Epithelial cell of proximal tubule (primary cell): ENCODE measurements around the gene DCST1. TPM values are rescaled to one million over a fixed set of nuclear protein-coding genes. Genes with fewer than 3 reads are reported as not detected.

ENCODE experiments used
- DNase-seq: peaks from one replicate; pipeline ENCODE4 v3.0.0-alpha.2; 2011; ENCODE audit warnings: low read depth
- H3K4me3 ChIP-seq: 2 replicates; pipeline ENCODE4 v1.5.1; 2011; ENCODE audit warnings: low read depth, mild to moderate bottlenecking, low read length
- CTCF ChIP-seq: conservative IDR thresholded peaks from 2 replicates; pipeline ENCODE4 v1.5.1; 2012; ENCODE audit warnings: low read depth, mild to moderate bottlenecking, low read length
- total RNA-seq: library from RNA; depleted of rRNA; stranded (reverse); fragments of >200 nt; gene quantifications from 2 replicates; pipeline ENCODE4 v1.2.3, GENCODE V29; 2015

The DCST1 gene
- total RNA-seq, 1 donor from 2014 or later, result not detected

GRCh38 chr1:155019377-155020245 is 14.0 kb upstream of the DCST1 start:
- TF ChIP-seq CTCF, result no peak
- no peak overlapping the region for H3K4me3 ChIP-seq
- DNase-seq, result no peak

- no peak overlapping the region for H3K4me3 ChIP-seq
- TF ChIP-seq CTCF, result no peak
- DNase-seq, result no peak
These were observed 11.3 kb upstream of the DCST1 start for GRCh38 chr1:155022136-155022926.

- H3K4me3 ChIP-seq, result no peak overlapping the region
- no peak for DNase-seq
- no peak for TF ChIP-seq CTCF
These were observed 10.7 kb upstream of the DCST1 start for GRCh38 chr1:155022927-155023236.

- H3K4me3 ChIP-seq, result no peak overlapping the region
- DNase-seq, result no peak
- no peak for TF ChIP-seq CTCF
These were observed 10.0 kb upstream of the DCST1 start for GRCh38 chr1:155023627-155024026.

- no peak for DNase-seq
- TF ChIP-seq CTCF, result no peak
These were observed 9.3 kb upstream of the DCST1 start for GRCh38 chr1:155024315-155024714.

GRCh38 chr1:155026154-155026553 is 7.5 kb upstream of the DCST1 start:
- no peak for DNase-seq
- H3K4me3 ChIP-seq, result no peak overlapping the region
- TF ChIP-seq CTCF, result no peak

More at GRCh38 chr1:155024315-155024714, 9.3 kb upstream of the DCST1 start:
- no peak overlapping the region for H3K4me3 ChIP-seq

- H3K4me3 ChIP-seq, result no peak overlapping the region
- TF ChIP-seq CTCF, result no peak
- no peak for DNase-seq
These were observed 7.0 kb upstream of the DCST1 start for GRCh38 chr1:155026588-155026987.
